ENCODE measurements around the gene SH3RF3. TPM values are rescaled to one million over a fixed set of nuclear protein-coding genes. Genes with fewer than 3 reads are reported as not detected.

Gene SH3RF3
- total RNA-seq, 3 donors from 2014 or later = 3.2 to 5.6 (median 4.6) TPM

DNA sequence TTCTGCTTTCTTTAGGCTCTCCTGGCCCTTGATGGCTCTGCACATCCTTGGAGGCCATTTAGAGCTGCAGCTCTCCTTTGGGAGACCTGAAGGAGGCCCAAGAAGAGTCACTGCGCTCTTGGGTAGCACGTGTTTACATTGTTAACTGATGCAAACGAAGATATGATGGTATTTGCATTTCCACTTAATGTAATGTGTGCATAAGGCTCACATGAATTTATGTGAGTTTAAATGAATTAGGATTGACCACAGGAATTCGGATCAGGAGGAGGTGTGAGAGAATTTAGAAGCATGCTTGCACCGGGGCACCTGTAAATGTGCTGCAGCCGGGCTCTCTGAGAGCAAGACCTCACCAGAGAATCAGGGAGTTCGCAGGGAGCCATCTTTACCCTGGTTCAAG, 7.5 kb downstream of the SH3RF3 start:
- no peaks in the 10 kb centered on the region for H3K9me3 ChIP-seq
- TF ChIP-seq, protein P1, sequence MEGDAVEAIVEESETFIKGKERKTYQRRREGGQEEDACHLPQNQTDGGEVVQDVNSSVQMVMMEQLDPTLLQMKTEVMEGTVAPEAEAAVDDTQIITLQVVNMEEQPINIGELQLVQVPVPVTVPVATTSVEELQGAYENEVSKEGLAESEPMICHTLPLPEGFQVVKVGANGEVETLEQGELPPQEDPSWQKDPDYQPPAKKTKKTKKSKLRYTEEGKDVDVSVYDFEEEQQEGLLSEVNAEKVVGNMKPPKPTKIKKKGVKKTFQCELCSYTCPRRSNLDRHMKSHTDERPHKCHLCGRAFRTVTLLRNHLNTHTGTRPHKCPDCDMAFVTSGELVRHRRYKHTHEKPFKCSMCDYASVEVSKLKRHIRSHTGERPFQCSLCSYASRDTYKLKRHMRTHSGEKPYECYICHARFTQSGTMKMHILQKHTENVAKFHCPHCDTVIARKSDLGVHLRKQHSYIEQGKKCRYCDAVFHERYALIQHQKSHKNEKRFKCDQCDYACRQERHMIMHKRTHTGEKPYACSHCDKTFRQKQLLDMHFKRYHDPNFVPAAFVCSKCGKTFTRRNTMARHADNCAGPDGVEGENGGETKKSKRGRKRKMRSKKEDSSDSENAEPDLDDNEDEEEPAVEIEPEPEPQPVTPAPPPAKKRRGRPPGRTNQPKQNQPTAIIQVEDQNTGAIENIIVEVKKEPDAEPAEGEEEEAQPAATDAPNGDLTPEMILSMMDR (IDR thresholded peaks at IDR 0.05) = no peak
- TF ChIP-seq POLR2AphosphoS5 (IDR thresholded peaks at IDR 0.05) = no peak
- TF ChIP-seq POLR2A (IDR thresholded peaks at IDR 0.05) = no peak
- no peaks in the 10 kb centered on the region for H3K27me3 ChIP-seq
- H3K4me1 ChIP-seq = no peaks in the 10 kb centered on the region
- intact Hi-C loops (cut with DNase I; ENCODE audit: low total_unique reads) = loop anchor here (10.0 kb wide), 1 partner anchor 118 kb away; no protein-coding TSS in a partner anchor
- no peak for DNase-seq (ENCODE audit: low spot score in 2 of 2)
- H3K4me3 ChIP-seq = no peak overlapping the region
- no peaks in the 10 kb centered on the region for H3K36me3 ChIP-seq
- no peak overlapping the region for H3K27ac ChIP-seq

DNA sequence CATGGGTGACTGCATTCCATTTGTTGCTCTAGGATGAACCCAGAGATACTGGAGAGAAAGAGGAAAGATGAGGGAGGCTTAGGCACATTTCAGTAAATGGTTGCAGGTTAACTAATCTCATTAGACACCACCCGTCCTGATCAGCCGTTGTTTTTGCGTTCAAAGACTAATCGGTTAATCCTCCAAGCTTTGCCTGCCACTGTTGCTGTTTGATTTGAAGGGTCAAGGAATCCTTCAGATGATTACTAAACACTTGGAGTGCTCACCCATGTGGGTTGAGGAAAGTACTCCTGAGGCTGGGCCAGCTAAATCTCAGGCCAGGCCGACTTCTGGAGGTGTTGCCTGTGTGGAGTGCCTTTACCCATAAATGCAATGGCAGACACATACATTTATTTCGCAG, 8.6 kb downstream of the SH3RF3 start:
- no peaks in the 10 kb centered on the region for H3K27me3 ChIP-seq
- H3K36me3 ChIP-seq = no peaks in the 10 kb centered on the region
- H3K4me1 ChIP-seq = no peaks in the 10 kb centered on the region
- H3K4me3 ChIP-seq = no peak overlapping the region
- no peak for DNase-seq (ENCODE audit: low spot score in 2 of 2)
- intact Hi-C loops (cut with DNase I; ENCODE audit: low total_unique reads) = loop anchor here (10.0 kb wide), 1 partner anchor 117 kb away; no protein-coding TSS in a partner anchor
- no peak overlapping the region for H3K27ac ChIP-seq
- no peaks in the 10 kb centered on the region for H3K9me3 ChIP-seq
- TF ChIP-seq, protein P1 (IDR thresholded peaks at IDR 0.05) = no peak
- no peak for TF ChIP-seq POLR2AphosphoS5 (IDR thresholded peaks at IDR 0.05)
- TF ChIP-seq POLR2A (IDR thresholded peaks at IDR 0.05) = no peak

DNA sequence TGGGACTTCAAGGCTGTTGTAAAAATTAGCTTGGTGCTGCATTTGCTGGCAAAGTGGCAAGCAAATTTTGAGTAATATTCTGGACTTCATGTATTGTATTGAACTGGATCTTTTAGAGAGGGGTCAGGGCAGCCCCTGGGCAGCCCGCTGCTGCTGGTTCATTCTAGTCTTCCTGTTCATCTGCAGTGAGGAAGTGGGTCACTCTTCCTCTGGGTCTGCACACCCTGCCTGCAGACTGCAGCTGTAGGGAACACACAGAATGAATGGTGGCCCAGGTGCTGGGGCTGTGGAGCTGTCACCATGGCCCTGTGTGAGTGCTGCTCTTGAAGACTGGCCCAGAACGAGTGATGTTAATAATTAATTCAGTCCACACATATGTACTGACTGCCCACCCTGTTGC, 9.4 kb downstream of the SH3RF3 start:
- H3K4me1 ChIP-seq = no peaks in the 10 kb centered on the region
- no peak overlapping the region for H3K4me3 ChIP-seq
- H3K27ac ChIP-seq = no peak overlapping the region
- no peaks in the 10 kb centered on the region for H3K36me3 ChIP-seq
- TF ChIP-seq, protein P1 (IDR thresholded peaks at IDR 0.05) = no peak
- TF ChIP-seq POLR2AphosphoS5 (IDR thresholded peaks at IDR 0.05) (no peak), POLR2A (IDR thresholded peaks at IDR 0.05) (no peak)
- no peaks in the 10 kb centered on the region for H3K9me3 ChIP-seq
- intact Hi-C loops (cut with DNase I; ENCODE audit: low total_unique reads) = loop anchor here (10.0 kb wide), 1 partner anchor 116 kb away; no protein-coding TSS in a partner anchor
- H3K27me3 ChIP-seq = no peaks in the 10 kb centered on the region
- DNase-seq (ENCODE audit: low spot score in 2 of 2) = no peak

DNA sequence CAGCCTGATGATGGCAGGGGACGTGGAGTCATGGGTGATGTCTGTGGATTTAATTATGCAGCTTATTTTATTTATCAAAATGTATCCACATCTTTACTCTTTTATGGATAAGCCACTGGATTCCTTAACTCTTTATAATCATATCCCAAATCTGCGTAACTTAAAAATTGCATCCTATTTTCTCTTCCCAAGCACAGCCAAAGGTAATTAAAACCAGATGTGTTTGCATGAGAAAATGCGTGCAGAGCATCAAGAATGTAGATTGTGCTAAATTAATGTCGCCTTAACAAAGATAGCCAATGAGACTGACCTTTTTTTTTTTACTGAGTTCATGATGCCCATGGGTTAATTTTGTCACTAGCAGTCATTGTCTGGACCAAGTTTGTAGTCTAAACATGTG, 10.0 kb downstream of the SH3RF3 start:
- H3K36me3 ChIP-seq = no peaks in the 10 kb centered on the region
- no peaks in the 10 kb centered on the region for H3K4me1 ChIP-seq
- no peak overlapping the region for H3K4me3 ChIP-seq
- no peak overlapping the region for H3K27ac ChIP-seq
- intact Hi-C loops (cut with DNase I; ENCODE audit: low total_unique reads) = loop anchor here (10.0 kb wide), 1 partner anchor 116 kb away; no protein-coding TSS in a partner anchor
- H3K9me3 ChIP-seq = no peaks in the 10 kb centered on the region
- no peaks in the 10 kb centered on the region for H3K27me3 ChIP-seq
- no peak for DNase-seq (ENCODE audit: low spot score in 2 of 2)
- no peak for TF ChIP-seq POLR2AphosphoS5 (IDR thresholded peaks at IDR 0.05)

DNA sequence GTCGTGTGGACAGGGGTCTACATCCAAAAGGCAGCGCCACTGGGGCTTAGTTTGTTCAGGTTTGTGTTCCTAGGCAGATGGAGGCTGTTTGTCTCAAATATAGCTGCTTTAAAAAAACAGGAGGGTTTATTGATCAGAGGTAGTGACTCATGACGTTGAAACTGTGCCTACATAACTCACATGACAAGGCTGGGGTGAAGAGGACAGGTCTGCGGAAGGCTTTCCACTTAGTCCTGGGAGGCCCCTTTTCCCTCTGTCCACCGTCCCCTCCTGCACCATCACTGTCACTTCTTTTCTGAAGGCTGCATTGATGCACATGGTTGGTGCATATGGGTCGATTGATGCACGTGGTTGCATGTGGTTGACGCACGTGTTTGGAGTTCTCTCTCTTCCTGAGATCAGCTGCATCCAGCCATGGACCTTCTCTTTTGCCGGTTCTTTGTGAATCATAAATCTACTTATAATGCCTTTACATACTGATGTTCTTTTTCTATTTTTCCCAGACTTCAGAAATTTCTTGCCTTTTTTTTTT, 10.9 kb downstream of the SH3RF3 start:
- no peak overlapping the region for H3K27ac ChIP-seq
- TF ChIP-seq POLR2AphosphoS5 (IDR thresholded peaks at IDR 0.05) (no peak), POLR2A (IDR thresholded peaks at IDR 0.05) (no peak)
- TF ChIP-seq, protein P1 (IDR thresholded peaks at IDR 0.05) = no peak
- DNase-seq (ENCODE audit: low spot score in 2 of 2) = no peak
- H3K9me3 ChIP-seq = no peaks in the 10 kb centered on the region
- intact Hi-C loops (cut with DNase I; ENCODE audit: low total_unique reads) = loop anchor here (10.0 kb wide), 1 partner anchor 115 kb away; no protein-coding TSS in a partner anchor
- no peaks in the 10 kb centered on the region for H3K4me1 ChIP-seq
- no peak overlapping the region for H3K4me3 ChIP-seq
- H3K36me3 ChIP-seq = no peaks in the 10 kb centered on the region
- H3K27me3 ChIP-seq = no peaks in the 10 kb centered on the region

Measured in breast epithelium (tissue), 4 donors.